ENCODE measurements around the gene JARID2. TPM values are rescaled to one million over a fixed set of nuclear protein-coding genes. Genes with fewer than 3 reads are reported as not detected.
A peak's percentile ranks its signal among the peaks of the same experiment; 100 is the strongest.

Gene JARID2
- total and polyA plus RNA-seq, 2 of the 13 experiments (the other 11 are each of a cell fraction or from before 2014, with no cell fraction given), result 7.5 to 10.3 TPM

- Histone ChIP-seq H3K9me3 (ENCODE audit: low read length) (no peaks in the 10 kb centered on the region), H3K36me3 (replicated peaks in 1 of 2; ENCODE audit: control insufficient read depth in 1 of 2, insufficient read depth in 2 of 2, low read length in 2 of 2) (no peaks in the 10 kb centered on the region), H3K27ac (ENCODE audit: extremely low read length, insufficient read depth, low read length) (no peak overlapping the region), H3K4me1 (ENCODE audit: insufficient read depth, low read length) (peaks cover 15% of the 10 kb centered on the region), H3K9ac (ENCODE audit: insufficient read depth, low read depth, low read length) (no peak overlapping the region), H4K20me1 (ENCODE audit: insufficient read depth, low read length) (no peaks in the 10 kb centered on the region), H3K27me3 (ENCODE audit: control insufficient read depth in 1 of 2, insufficient read depth in 2 of 2, low read length in 2 of 2) (no peaks in the 10 kb centered on the region), H3K4me2 (ENCODE audit: low read depth, low read length) (no peak overlapping the region), H3K79me2 (ENCODE audit: insufficient read depth, low read length) (peaks cover 13% of the 10 kb centered on the region), H2AFZ (ENCODE audit: low read length) (no peak overlapping the region), H3K4me3 (replicated peaks in 1 of 3; ENCODE audit: insufficient read depth in 1 of 3, low read depth in 2 of 3, low read length in 3 of 3) (no peak overlapping the region)
- DNase-seq (ENCODE audit: low spot score) (peak; percentile 65), FAIRE-seq (peak; percentile 81), ATAC-seq (peak; percentile 82)
- intact Hi-C loops (cut with micrococcal nuclease; ENCODE audit: unreplicated experiment), result loop anchor here (5.0 kb wide), 2 partner anchors 49 to 194 kb away; partner anchors contain the start of gene JARID2
- in situ Hi-C loops (cut with HindIII; ENCODE audit: extremely low pct_ligation_motif_present, low pct_unique_long_range_greater_than_20kb), result no loop called here
- CTCF ChIA-PET (ENCODE audit: low intra/inter-chr PET ratio, low total read pairs), result interaction anchor here (0.7 to 1.5 kb wide), 3 partner anchors 51 to 192 kb away, joined by 4 to 6 read pairs (median 4); no protein-coding TSS in a partner anchor
- POLR2A ChIA-PET, result no interaction called here
- BruUV-seq (replicated peaks), result no TSS peak
- WGBS (ENCODE audit: low lambda C conversion rate), result 76% methylated on average over 7 of the region's 7 CpGs
- TF ChIP-seq CTCF (CRISPR knock-in tag; IDR thresholded peaks at IDR 0.05) (peak; percentile 81), ZNF234 (CRISPR knock-in tag; conservative IDR thresholded peaks at IDR 0.05) (no peak), AGO2 (optimal IDR thresholded peaks at IDR 0.05; ENCODE audit: low read depth, low read length) (no peak), ZUFSP (CRISPR knock-in tag; IDR thresholded peaks at IDR 0.05; ENCODE audit: borderline replicate concordance) (no peak), MLLT10 (CRISPR knock-in tag; IDR thresholded peaks at IDR 0.05) (no peak), REPIN1 (CRISPR knock-in tag; IDR thresholded peaks at IDR 0.05; ENCODE audit: borderline replicate concordance, low read depth) (no peak), GMEB2 (CRISPR knock-in tag; IDR thresholded peaks at IDR 0.05; ENCODE audit: low read depth) (no peak), ZNF501 (CRISPR knock-in tag; IDR thresholded peaks at IDR 0.05) (no peak), GABPB1 (CRISPR knock-in tag; IDR thresholded peaks at IDR 0.05) (no peak), SALL2 (CRISPR knock-in tag; IDR thresholded peaks at IDR 0.05) (no peak), ZNF264 (CRISPR knock-in tag; IDR thresholded peaks at IDR 0.05) (no peak), HMGA1 (CRISPR knock-in tag; conservative IDR thresholded peaks at IDR 0.05) (no peak), ZBED4 (CRISPR knock-in tag; IDR thresholded peaks at IDR 0.05; ENCODE audit: borderline replicate concordance) (no peak), SMC3 (IDR thresholded peaks at IDR 0.05; ENCODE audit: low read length) (peak; percentile 82), KDM3A (CRISPR knock-in tag; IDR thresholded peaks at IDR 0.05; ENCODE audit: low read depth) (no peak), TEAD2 (CRISPR knock-in tag; IDR thresholded peaks at IDR 0.05) (no peak)
Observed at GRCh38 chr6:15441215-15441868, 195.5 kb downstream of the JARID2 start.

Measured in HepG2 (cell line).